Bronchial smooth muscle cell (primary cell): Measurements from ENCODE around the gene PSMB1. TPM values are rescaled to one million over a fixed set of nuclear protein-coding genes. Genes with fewer than 3 reads are reported as not detected.

Source experiments
- total RNA-seq: library from RNA; depleted of rRNA; stranded (reverse); fragments of >200 nt; gene quantifications from 2 replicates; pipeline ENCODE4 v1.2.1, GENCODE V29; 2014

The PSMB1 gene
- total RNA-seq = 257 and 330 TPM in 2 replicates

DNA sequence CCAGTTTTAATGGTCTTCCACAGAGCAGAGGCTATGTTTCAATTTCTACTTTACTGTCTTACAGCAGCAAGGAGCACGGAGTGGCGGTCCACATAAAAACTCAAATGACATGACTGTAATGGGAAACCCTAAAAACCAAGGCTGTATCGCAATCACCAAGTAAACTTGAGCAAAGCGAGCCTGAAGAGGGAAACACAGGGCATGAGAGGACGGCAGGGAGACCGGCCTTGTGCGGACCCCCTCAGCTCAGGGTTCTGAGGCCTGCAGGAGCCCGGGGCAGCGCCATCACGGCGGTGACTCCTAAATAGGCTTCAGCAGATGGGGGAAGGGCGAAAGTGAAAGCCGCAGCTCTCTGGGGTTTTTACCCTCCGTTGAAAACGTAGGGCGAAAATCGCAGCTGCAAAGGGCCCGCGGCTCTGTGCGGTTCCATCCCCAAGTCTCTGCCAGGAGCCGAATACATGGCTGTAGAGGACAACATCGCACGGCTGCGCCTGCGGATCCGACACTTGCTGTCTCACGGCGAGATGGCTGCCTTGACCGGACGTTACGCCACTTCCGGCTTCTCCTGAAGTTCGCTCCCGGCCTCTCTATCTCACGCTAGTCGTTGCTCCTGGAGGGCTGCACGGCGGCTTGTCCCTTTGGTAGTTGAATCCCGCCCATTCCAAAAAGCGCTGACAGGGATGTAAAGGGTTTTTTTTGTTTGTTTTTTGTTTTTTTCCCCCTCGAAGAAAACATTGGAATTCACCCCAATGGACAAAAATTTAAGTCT lies at the start of gene PSMB1:
PSMB1 (minus strand) TSS at position 543 of the 769 bp plus-strand sequence; CDS start at position 478, 65 bp downstream.

DNA sequence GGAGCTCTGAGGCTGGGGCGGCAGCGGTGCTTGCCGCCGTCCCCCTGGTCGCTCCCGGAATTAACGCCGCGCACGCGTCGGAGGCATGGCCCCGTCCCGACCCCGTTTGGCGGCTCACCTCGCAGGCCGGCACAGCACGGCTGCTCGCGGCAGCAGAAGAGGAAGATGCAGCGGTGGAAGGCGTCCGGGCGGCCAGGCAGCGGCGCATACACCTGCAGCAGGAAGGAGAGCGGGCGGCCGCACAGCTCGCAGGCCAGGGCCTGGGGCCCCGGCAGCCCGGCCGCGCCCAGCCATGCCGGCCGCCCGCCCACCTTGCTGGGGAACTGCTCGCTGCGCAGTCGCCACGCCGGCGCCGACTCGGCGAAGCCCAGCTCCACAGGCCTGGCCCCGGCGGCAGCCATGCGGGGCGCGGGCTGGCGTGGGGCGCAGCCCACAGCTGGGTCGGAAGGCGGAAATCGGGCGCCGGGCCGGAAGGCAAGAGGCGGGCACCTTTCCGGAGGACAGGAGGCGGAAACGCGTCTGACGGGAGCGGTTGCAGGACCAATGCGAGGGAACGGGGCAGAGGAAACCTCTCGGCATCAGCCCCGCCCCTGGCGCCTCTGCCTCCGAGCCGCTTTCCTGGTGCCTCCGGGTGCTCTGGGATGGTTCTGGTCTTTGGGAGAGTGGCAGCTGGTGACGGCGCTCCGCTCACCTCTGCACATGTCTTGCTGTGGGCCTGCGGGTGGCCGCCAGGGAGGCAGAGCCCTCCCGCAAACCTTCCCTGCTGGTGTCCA lies 31.3 kb upstream of the PSMB1 start, which contains the start of gene PDCD2:
PDCD2 (minus strand) TSS at position 457 of the 773 bp plus-strand sequence; CDS start at position 401, 56 bp downstream.

DNA sequence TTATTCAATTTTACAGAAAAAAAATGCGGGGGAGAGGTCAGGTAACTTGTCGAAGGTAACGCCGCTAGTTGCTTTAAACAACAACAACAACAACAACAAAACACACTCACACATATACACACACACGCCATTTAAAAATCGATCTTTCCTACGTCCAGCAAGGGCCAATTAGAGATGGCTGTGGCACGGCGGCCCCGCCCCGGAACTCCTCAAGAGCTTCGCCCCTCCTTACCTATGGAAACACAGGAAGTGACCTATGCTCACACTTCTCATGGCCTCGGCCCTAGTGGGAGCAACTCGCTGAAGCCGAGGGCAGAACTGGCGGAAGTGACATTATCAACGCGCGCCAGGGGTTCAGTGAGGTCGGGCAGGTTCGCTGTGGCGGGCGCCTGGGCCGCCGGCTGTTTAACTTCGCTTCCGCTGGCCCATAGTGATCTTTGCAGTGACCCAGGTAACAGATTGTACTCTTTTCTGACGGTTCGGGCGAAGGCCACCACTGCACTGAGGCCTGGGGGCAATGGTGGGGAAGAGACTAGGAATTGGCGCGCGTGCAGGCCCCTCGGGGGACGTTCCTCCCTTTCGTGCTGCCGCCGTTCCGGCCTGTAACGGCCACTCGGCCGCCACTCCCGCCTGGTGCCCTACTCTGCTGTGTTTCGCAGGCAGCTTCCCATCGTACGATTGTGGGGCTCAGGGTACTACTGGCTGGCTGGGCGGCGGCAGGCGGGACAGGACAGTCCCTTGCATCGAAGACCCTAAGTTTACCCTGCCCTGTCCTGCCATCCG lies 1.1 kb upstream of the PSMB1 start, which contains the start of gene TBP:
TBP (plus strand) TSS at position 357 of the 783 bp plus-strand sequence. CDS start 2,661 bp downstream, outside the sequence.

Other genes starting within 250 kb of the PSMB1 start
- 12.3 and 13.7 TPM in 2 replicates for gene FAM120B, start 246.5 kb downstream of the PSMB1 start, total RNA-seq
- 7.6 and 8.0 TPM in 2 replicates for gene TBP, start 1.1 kb upstream of the PSMB1 start, total RNA-seq
- gene PDCD2, start 31.3 kb upstream of the PSMB1 start, total RNA-seq = 24.1 and 31.2 TPM in 2 replicates